ENCODE measurements around the gene SLC35F3. TPM values are rescaled to one million over a fixed set of nuclear protein-coding genes. Genes with fewer than 3 reads are reported as not detected.
A peak's percentile ranks its signal among the peaks of the same experiment; 100 is the strongest.

SLC35F3 gene
- total and polyA plus RNA-seq, 2 experiments from 2014 or later: 1.0 to 3.2 TPM

- Mint-ChIP-seq H3K27me3 (ENCODE audit: insufficient read depth, low read depth, poor library complexity) (peaks cover 18% of the 10 kb centered on the region), H3K4me3 (peak overlapping the region; percentile 81)
These were observed 310.7 kb downstream of the SLC35F3 start for GRCh38 chr1:234214911-234215892.

GRCh38 chr1:234216116-234216703 lies 311.7 kb downstream of the SLC35F3 start:
- Histone ChIP-seq H3K9me2 (ENCODE audit: insufficient read depth) (no peaks in the 10 kb centered on the region), H3K79me2 (replicated peaks; ENCODE audit: insufficient read depth) (no peaks in the 10 kb centered on the region), H2AFZ (no peak overlapping the region), H3K4me1 (ENCODE audit: insufficient read depth) (peaks cover 9% of the 10 kb centered on the region; the same call in 1 of the 2 replicates), H3K4me3 (no peak overlapping the region), H3K27ac (ENCODE audit: low read depth) (no peak overlapping the region), H3K27me3 (ENCODE audit: insufficient read depth) (peaks cover 9% of the 10 kb centered on the region), H3K4me2 (no peak overlapping the region), H3K36me3 (ENCODE audit: insufficient read depth) (no peaks in the 10 kb centered on the region), H4K20me1 (replicated peaks; ENCODE audit: insufficient read depth) (no peaks in the 10 kb centered on the region), H3F3A (replicated peaks; ENCODE audit: low read depth) (no peaks in the 10 kb centered on the region)
- peaks cover 18% of the 10 kb centered on the region for H3K27me3 Mint-ChIP-seq (ENCODE audit: insufficient read depth, low read depth, poor library complexity)
- H3K4me1 Mint-ChIP-seq: peaks cover 16% of the 10 kb centered on the region
- peaks cover 8% of the 10 kb centered on the region; the same call in 1 of the 3 replicates for H3K9me3 Mint-ChIP-seq
- DNase-seq (ENCODE audit: low spot score) (no peak), ATAC-seq (no peak)
- TF ChIP-seq NANOG (IDR thresholded peaks at IDR 0.05; ENCODE audit: borderline replicate concordance): no peak
- no peak for TF ChIP-seq EZH2 (IDR thresholded peaks at IDR 0.05; ENCODE audit: low read depth, unreplicated experiment)
- TF ChIP-seq JUNB (IDR thresholded peaks at IDR 0.05; ENCODE audit: unreplicated experiment): no peak
- TF ChIP-seq EZH2phosphoT487 (IDR thresholded peaks at IDR 0.05; ENCODE audit: unreplicated experiment): no peak
- no peak overlapping the region for H3K27ac Mint-ChIP-seq
- H3K36me3 Mint-ChIP-seq (ENCODE audit: low read depth): no peaks in the 10 kb centered on the region
- peak overlapping the region; percentile 38; the same call in 1 of the 3 replicates for H3K4me3 Mint-ChIP-seq

More at GRCh38 chr1:234214911-234215892, 310.7 kb downstream of the SLC35F3 start:
- no peak overlapping the region for H3K27ac Mint-ChIP-seq
- Histone ChIP-seq H3F3A (replicated peaks; ENCODE audit: low read depth) (no peaks in the 10 kb centered on the region), H3K79me2 (replicated peaks; ENCODE audit: insufficient read depth) (no peaks in the 10 kb centered on the region), H2AFZ (peak overlapping the region; percentile 98), H3K4me2 (peak overlapping the region; percentile 95), H3K4me1 (ENCODE audit: insufficient read depth) (peaks cover 9% of the 10 kb centered on the region; the same call in 1 of the 2 replicates), H3K9me2 (ENCODE audit: insufficient read depth) (no peaks in the 10 kb centered on the region), H3K27me3 (ENCODE audit: insufficient read depth) (peaks cover 9% of the 10 kb centered on the region), H3K36me3 (ENCODE audit: insufficient read depth) (no peaks in the 10 kb centered on the region; the same call in 1 of the 2 replicates), H3K27ac (ENCODE audit: low read depth) (no peak overlapping the region), H3K4me3 (peak overlapping the region; percentile 85), H4K20me1 (replicated peaks; ENCODE audit: insufficient read depth) (no peaks in the 10 kb centered on the region)
- TF ChIP-seq CTCF (conservative IDR thresholded peaks at IDR 0.05; ENCODE audit: low read depth in 2 of 2) (no peak), JUNB (IDR thresholded peaks at IDR 0.05; ENCODE audit: unreplicated experiment) (no peak), ZNF331 (CRISPR knock-in tag; IDR thresholded peaks at IDR 0.05; ENCODE audit: low read depth) (no peak), POLR2AphosphoS5 (IDR thresholded peaks at IDR 0.05; ENCODE audit: low read depth) (peak; percentile 44; the same call in 1 of the 2 replicates)
- H3K9me3 Mint-ChIP-seq: peaks cover 14% of the 10 kb centered on the region
- H3K36me3 Mint-ChIP-seq (ENCODE audit: low read depth): peaks cover 4% of the 10 kb centered on the region; the same call in 2 of the 3 replicates
- peak; percentile 76 for ATAC-seq
- peak; percentile 76 for DNase-seq (ENCODE audit: low spot score)
- peaks cover 16% of the 10 kb centered on the region for H3K4me1 Mint-ChIP-seq
